Measurements from ENCODE around the gene C18orf32. TPM values are rescaled to one million over a fixed set of nuclear protein-coding genes. Genes with fewer than 3 reads are reported as not detected.

Gene C18orf32
- 16.4 to 25.3 TPM (median 20.1 TPM) in 5 replicates for total RNA-seq (2022; extraction: Qiagen RNA extraction)

GRCh38 chr18:49486953-49487710, at the start of gene C18orf32:
Gene C18orf32 (minus strand): TSS chr18:49487234. CDS start chr18:49483748, 3,486 bp downstream.

GRCh38 chr18:49491857-49492693, 5.0 kb upstream of the C18orf32 start, which contains the start of gene RPL17:
Gene RPL17 (minus strand): TSS chr18:49492465.

Other genes starting within 250 kb of the C18orf32 start
- 8.5 to 15.8 TPM (median 10.4 TPM) in 5 replicates for gene DYM, start 26.6 kb downstream of the C18orf32 start, total RNA-seq (2022; extraction: Qiagen RNA extraction)
- gene RPL17, start 5.2 kb upstream of the C18orf32 start, total RNA-seq (2022; extraction: Qiagen RNA extraction): 1,491 to 1,690 TPM (median 1,561 TPM) in 5 replicates
- 0.09 to 0.34 TPM (median 0.18 TPM) in 5 replicates for gene LIPG, start 74.8 kb upstream of the C18orf32 start, total RNA-seq (2022; extraction: Qiagen RNA extraction)